Measurements from ENCODE around the gene MMP17.

Gene MMP17

GRCh38 chr12:131796411-131796736 lies 31.8 kb upstream of the MMP17 start:
- Histone ChIP-seq H3K27me3 (ENCODE audit: control insufficient read depth, low read length) (no peaks in the 10 kb centered on the region), H3K4me3 (ENCODE audit: low read length) (no peak overlapping the region), H3K9me3 (ENCODE audit: control insufficient read depth, insufficient read depth, low read length) (no peaks in the 10 kb centered on the region), H3K4me1 (ENCODE audit: control insufficient read depth, low read length) (peaks cover 12% of the 10 kb centered on the region), H3K36me3 (ENCODE audit: control insufficient read depth, low read length) (peaks cover 43% of the 10 kb centered on the region), H3F3A (ENCODE audit: control insufficient read depth, insufficient read depth) (no peaks in the 10 kb centered on the region), H3K79me2 (ENCODE audit: control insufficient read depth, low read length) (no peaks in the 10 kb centered on the region), H3K27ac (ENCODE audit: low read depth, low read length) (no peak overlapping the region), H4K20me1 (ENCODE audit: control insufficient read depth, insufficient read depth, low read depth, low read length) (peaks cover 4% of the 10 kb centered on the region; the same call in 1 of the 2 replicates), H3K9me2 (replicated peaks; ENCODE audit: control insufficient read depth, low read length) (no peaks in the 10 kb centered on the region), H3K4me2 (ENCODE audit: low read length) (no peak overlapping the region)
- TF ChIP-seq EZH2phosphoT487 (IDR thresholded peaks at IDR 0.05; ENCODE audit: borderline replicate concordance, low read length): no peak

DNA sequence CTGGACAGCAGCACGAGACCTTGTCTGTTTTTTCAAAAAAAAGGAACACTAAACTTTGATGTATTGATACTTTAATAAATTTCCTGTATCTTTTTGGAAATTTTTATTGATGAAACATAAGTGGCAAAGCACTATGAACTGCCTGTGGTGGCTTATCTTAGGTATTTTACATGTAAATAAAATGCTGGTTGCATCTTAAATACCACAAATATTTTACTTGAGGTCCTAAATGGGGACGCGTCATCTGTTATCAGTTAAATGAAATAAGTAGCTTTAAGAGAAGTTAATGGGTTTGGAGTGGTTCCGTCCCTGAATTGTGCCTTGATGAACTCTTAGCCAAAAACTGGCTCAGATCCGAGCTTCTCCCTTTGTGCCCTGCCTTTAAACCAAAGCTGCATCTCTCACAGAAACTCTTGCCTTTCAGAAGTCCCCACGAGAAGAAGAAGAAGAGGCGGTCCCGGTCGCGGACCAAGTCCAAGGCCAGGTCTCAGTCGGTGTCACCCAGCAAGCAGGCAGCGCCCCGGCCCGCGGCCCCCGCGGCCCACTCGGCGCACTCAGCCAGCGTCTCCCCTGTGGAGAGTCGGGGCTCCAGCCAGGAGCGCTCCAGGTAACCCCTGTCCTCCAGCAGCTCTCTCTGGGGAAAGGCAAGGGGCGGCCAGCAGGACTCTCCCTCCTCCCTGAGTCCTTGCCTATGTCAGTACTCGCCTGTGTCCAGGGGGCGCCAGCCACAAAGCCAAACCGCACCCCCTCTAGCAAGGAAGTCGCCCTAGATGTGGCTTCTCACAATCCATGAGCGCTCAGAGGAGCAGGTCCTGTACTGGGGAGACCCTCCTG lies 31.2 kb upstream of the MMP17 start:
- no peaks in the 10 kb centered on the region for H3K9me3 ChIP-seq (ENCODE audit: control insufficient read depth, insufficient read depth, low read length)
- H3K4me2 ChIP-seq (ENCODE audit: low read length): no peak overlapping the region
- peaks cover 4% of the 10 kb centered on the region; the same call in 1 of the 2 replicates for H4K20me1 ChIP-seq (ENCODE audit: control insufficient read depth, insufficient read depth, low read depth, low read length)
- no peaks in the 10 kb centered on the region for H3F3A ChIP-seq (ENCODE audit: control insufficient read depth, insufficient read depth)
- H3K9me2 ChIP-seq (replicated peaks; ENCODE audit: control insufficient read depth, low read length): no peaks in the 10 kb centered on the region
- TF ChIP-seq CTCF (IDR thresholded peaks at IDR 0.05; ENCODE audit: low read depth, low read length, poor library complexity, severe bottlenecking) (no peak), EZH2phosphoT487 (IDR thresholded peaks at IDR 0.05; ENCODE audit: borderline replicate concordance, low read length) (no peak)
- H3K27ac ChIP-seq (ENCODE audit: low read depth, low read length): no peak overlapping the region
- H3K79me2 ChIP-seq (ENCODE audit: control insufficient read depth, low read length): no peaks in the 10 kb centered on the region
- H3K4me1 ChIP-seq (ENCODE audit: control insufficient read depth, low read length): peaks cover 12% of the 10 kb centered on the region
- no peak overlapping the region for H3K4me3 ChIP-seq (ENCODE audit: low read length)
- H3K36me3 ChIP-seq (ENCODE audit: control insufficient read depth, low read length): peaks cover 45% of the 10 kb centered on the region
- no peaks in the 10 kb centered on the region for H3K27me3 ChIP-seq (ENCODE audit: control insufficient read depth, low read length)

GRCh38 chr12:131797588-131797934 lies 30.6 kb upstream of the MMP17 start:
- TF ChIP-seq CTCF (IDR thresholded peaks at IDR 0.05; ENCODE audit: low read depth, low read length, poor library complexity, severe bottlenecking) (no peak), EZH2phosphoT487 (IDR thresholded peaks at IDR 0.05; ENCODE audit: borderline replicate concordance, low read length) (no peak)
- no peak overlapping the region for H3K27ac ChIP-seq (ENCODE audit: low read depth, low read length)
- peaks cover 45% of the 10 kb centered on the region for H3K36me3 ChIP-seq (ENCODE audit: control insufficient read depth, low read length)
- H3K9me3 ChIP-seq (ENCODE audit: control insufficient read depth, insufficient read depth, low read length): no peaks in the 10 kb centered on the region
- no peaks in the 10 kb centered on the region for H3K79me2 ChIP-seq (ENCODE audit: control insufficient read depth, low read length)
- no peaks in the 10 kb centered on the region for H3K27me3 ChIP-seq (ENCODE audit: control insufficient read depth, low read length)
- H3K4me1 ChIP-seq (ENCODE audit: control insufficient read depth, low read length): peaks cover 12% of the 10 kb centered on the region
- no peaks in the 10 kb centered on the region for H3K9me2 ChIP-seq (replicated peaks; ENCODE audit: control insufficient read depth, low read length)
- H4K20me1 ChIP-seq (ENCODE audit: control insufficient read depth, insufficient read depth, low read depth, low read length): peaks cover 4% of the 10 kb centered on the region; the same call in 1 of the 2 replicates
- no peak overlapping the region for H3K4me2 ChIP-seq (ENCODE audit: low read length)
- no peaks in the 10 kb centered on the region for H3F3A ChIP-seq (ENCODE audit: control insufficient read depth, insufficient read depth)
- H3K4me3 ChIP-seq (ENCODE audit: low read length): no peak overlapping the region

GRCh38 chr12:131799195-131799594 lies 29.0 kb upstream of the MMP17 start:
- Histone ChIP-seq H3K4me3 (ENCODE audit: low read length) (no peak overlapping the region), H3K27ac (ENCODE audit: low read depth, low read length) (no peak overlapping the region), H3K27me3 (ENCODE audit: control insufficient read depth, low read length) (no peaks in the 10 kb centered on the region), H3K9me3 (ENCODE audit: control insufficient read depth, insufficient read depth, low read length) (no peaks in the 10 kb centered on the region), H3K9me2 (replicated peaks; ENCODE audit: control insufficient read depth, low read length) (no peaks in the 10 kb centered on the region), H3K4me2 (ENCODE audit: low read length) (no peak overlapping the region), H3F3A (ENCODE audit: control insufficient read depth, insufficient read depth) (no peaks in the 10 kb centered on the region), H4K20me1 (ENCODE audit: control insufficient read depth, insufficient read depth, low read depth, low read length) (peaks cover 4% of the 10 kb centered on the region; the same call in 1 of the 2 replicates), H3K36me3 (ENCODE audit: control insufficient read depth, low read length) (peaks cover 39% of the 10 kb centered on the region), H3K79me2 (ENCODE audit: control insufficient read depth, low read length) (no peaks in the 10 kb centered on the region), H3K4me1 (ENCODE audit: control insufficient read depth, low read length) (peaks cover 16% of the 10 kb centered on the region)
- no peak for TF ChIP-seq CTCF (IDR thresholded peaks at IDR 0.05; ENCODE audit: low read depth, low read length, poor library complexity, severe bottlenecking)
- no peak for TF ChIP-seq EZH2phosphoT487 (IDR thresholded peaks at IDR 0.05; ENCODE audit: borderline replicate concordance, low read length)
